GM12878 (cell line): ENCODE results near the gene FAM193B. TPM values are rescaled to one million over a fixed set of nuclear protein-coding genes. Genes with fewer than 3 reads are reported as not detected.

Experiments
- ATAC-seq: fragments of 200-7000 bp; cut with Tn5 transposase; 3 replicates; pipeline ENCODE4 v1.9.1; 2020; ENCODE audit warnings: mild to moderate bottlenecking, moderate library complexity
- BruUV-seq: library from RNA; stranded (reverse); fragments of 400-500 nt; replicated peaks from 2 replicates; lab custom pipeline; 2021; lab: Mats Ljungman, UMichigan
- CTCF ChIA-PET: fragments of 300-600 bp; sonication (Branson Sonifier 250); formaldehyde crosslinking; extraction: SDS; loops from one replicate; lab custom pipeline; 2021; ENCODE audit warnings: inconsistent platforms; lab: Yijun Ruan, JAX
- POLR2A ChIA-PET: fragments of 350-600 bp; formaldehyde crosslinking; extraction: SDS; loops from one replicate; lab custom pipeline; 2021; ENCODE audit warnings: inconsistent platforms; lab: Charles Lee
- RAD21 ChIA-PET: fragments of 300-600 bp; sonication (Branson Sonifier 250); formaldehyde crosslinking; loops from one replicate; lab custom pipeline; 2023; ENCODE audit warnings: antibody characterized with exemption; ENCODE audit not compliant: unreplicated experiment; lab: Charles Lee
- SMC1A ChIA-PET: fragments of 300-600 bp; sonication (Branson Sonifier 250); formaldehyde crosslinking; loops from one replicate; lab custom pipeline; 2023; ENCODE audit not compliant: unreplicated experiment, uncharacterized antibody; lab: Charles Lee
- DNase-seq: peaks from one replicate; pipeline ENCODE4 v3.0.0-alpha.2; 2011; ENCODE audit warnings: low read depth, low spot score
- FAIRE-seq: peaks from 3 replicates; lab custom pipeline; 2011; peaks lifted over from hg19 to GRCh38; lab: Jason Lieb, UNC
- H2AFZ ChIP-seq: 2 replicates; pipeline ENCODE4 v1.6.0; 2011; ENCODE audit warnings: low read depth, low read length, control low read depth; ENCODE audit not compliant: control insufficient read depth
- H3K27ac ChIP-seq: 2 replicates; pipeline ENCODE4 v1.5.1; 2011; ENCODE audit warnings: control low read depth; ENCODE audit not compliant: control insufficient read depth, insufficient read depth
- H3K27me3 ChIP-seq, 2 experiments: replicated peaks in 1 of 2; 2 replicates each; pipeline versions ENCODE4 v1.6.0 to v1.6.1; 2011; ENCODE audit warnings: low read length in 1 of 2; ENCODE audit not compliant: control insufficient read depth in 2 of 2, insufficient read depth in 2 of 2
- H3K36me3 ChIP-seq, 2 experiments: 2 replicates each; pipeline ENCODE4 v1.5.1; 2011; ENCODE audit warnings: low read length in 1 of 2; ENCODE audit not compliant: control insufficient read depth in 2 of 2, insufficient read depth in 2 of 2
- H3K4me1 ChIP-seq: 2 replicates; pipeline ENCODE4 v1.6.1; 2011; ENCODE audit warnings: mild to moderate bottlenecking, low read length, moderate library complexity, mixed read lengths; ENCODE audit not compliant: control insufficient read depth, insufficient read depth
- H3K4me2 ChIP-seq: 2 replicates; pipeline ENCODE4 v1.6.0; 2011; ENCODE audit warnings: control low read depth; ENCODE audit not compliant: control insufficient read depth, insufficient read depth
- H3K4me3 ChIP-seq: fragments of 200-600 bp; sonication (generic); 2 replicates; pipeline ENCODE4 v1.5.1; 2016
- H3K79me2 ChIP-seq: 2 replicates; pipeline ENCODE4 v1.6.0; 2011; ENCODE audit warnings: low read length; ENCODE audit not compliant: control insufficient read depth, insufficient read depth
- H3K9ac ChIP-seq: 2 replicates; pipeline ENCODE4 v1.8.0; 2011; ENCODE audit warnings: low read length, control low read depth, mixed read lengths; ENCODE audit not compliant: control insufficient read depth, insufficient read depth
- H3K9me3 ChIP-seq: replicated peaks from 3 replicates; pipeline ENCODE4 v1.5.1; 2011; ENCODE audit warnings: mild to moderate bottlenecking, low read length; ENCODE audit not compliant: control insufficient read depth, insufficient read depth
- H4K20me1 ChIP-seq: 2 replicates; pipeline ENCODE4 v1.6.0; 2011; ENCODE audit not compliant: control insufficient read depth, insufficient read depth
- ATF7 ChIP-seq: fragments of 450-650 bp; IDR thresholded peaks from 2 replicates; pipeline ENCODE4 v1.6.1; 2016; ENCODE audit warnings: low read depth, mild to moderate bottlenecking
- BCL11A ChIP-seq: IDR thresholded peaks from 2 replicates; pipeline ENCODE4 v1.6.1; 2011; ENCODE audit warnings: low read depth, low read length
- CREB1 ChIP-seq: IDR thresholded peaks from 2 replicates; pipeline ENCODE4 v1.6.1; 2012; ENCODE audit warnings: low read depth, mild to moderate bottlenecking, inconsistent platforms
- DPF2 ChIP-seq: fragments of 450-650 bp; IDR thresholded peaks from 2 replicates; pipeline ENCODE4 v1.6.1; 2017; ENCODE audit warnings: mild to moderate bottlenecking
- JUNB ChIP-seq: IDR thresholded peaks from 2 replicates; pipeline ENCODE4 v1.6.1; 2016; ENCODE audit warnings: antibody characterized with exemption, mild to moderate bottlenecking
- LARP7 ChIP-seq: fragments of 450-650 bp; IDR thresholded peaks from 2 replicates; pipeline ENCODE4 v1.6.1; 2017; ENCODE audit warnings: mild to moderate bottlenecking
- MEF2A ChIP-seq: IDR thresholded peaks from 2 replicates; pipeline ENCODE4 v1.6.1; 2011; ENCODE audit warnings: low read depth, mild to moderate bottlenecking, low read length, moderate library complexity; ENCODE audit not compliant: insufficient read depth
- NFXL1 ChIP-seq: fragments of 450-650 bp; IDR thresholded peaks from 2 replicates; pipeline ENCODE4 v1.6.1; 2017; ENCODE audit warnings: antibody characterized with exemption, mild to moderate bottlenecking, borderline replicate concordance
- PAX5 ChIP-seq: IDR thresholded peaks from 2 replicates; pipeline ENCODE4 v1.6.1; 2011; ENCODE audit warnings: low read depth, low read length, borderline replicate concordance
- RAD51 ChIP-seq: fragments of 450-650 bp; IDR thresholded peaks from 2 replicates; pipeline ENCODE4 v1.6.1; 2016; ENCODE audit warnings: moderate library complexity, mild to moderate bottlenecking, inconsistent platforms
- RB1 ChIP-seq: fragments of 450-650 bp; formaldehyde crosslinking; IDR thresholded peaks from 2 replicates; pipeline ENCODE4 v1.6.1; 2017; ENCODE audit warnings: mild to moderate bottlenecking, borderline replicate concordance
- SRF ChIP-seq, 2 experiments: IDR thresholded peaks; 2 replicates each; pipeline ENCODE4 v1.6.1; 2011; ENCODE audit warnings: low read depth in 2 of 2, low read length in 2 of 2, mild to moderate bottlenecking in 1 of 2, moderate library complexity in 1 of 2
- ZNF217 ChIP-seq: fragments of 450-650 bp; IDR thresholded peaks from 2 replicates; pipeline ENCODE4 v1.6.1; 2017; ENCODE audit warnings: antibody characterized with exemption, mild to moderate bottlenecking
- WGBS: methylation state at CpG from one replicate; pipeline ENCODE4 v1.1.6; 2016; ENCODE audit warnings: low lambda C conversion rate; ENCODE audit not compliant: insufficient replicate concordance, insufficient coverage; ENCODE audit errors: missing lambda C conversion rate; 5-methylcytosine and 5-hydroxymethylcytosine counted together
- in situ Hi-C: fragments of 300-500 bp; cut with MboI; formaldehyde crosslinking; loops from 9 replicates; pipeline ENCODE4 v1.14.3; 2018; ENCODE audit warnings: mixed read lengths
- intact Hi-C: fragments of 100-400 bp; cut with micrococcal nuclease; formaldehyde crosslinking; loops from one replicate; pipeline ENCODE4 v1.14.2; 2022; ENCODE audit not compliant: unreplicated experiment
- polyA plus RNA-seq, 11 experiments: library from polyadenylated mRNA; depleted of rRNA in 4 of 11; unstranded in 6 of 11; stranded (reverse) in 5 of 11; fragments of >200 nt; fragmentation: Nextera tagmentation in 4 of 11; fragmentation: Illumina TruSeq in 1 of 11; extraction: Ambion mirVana in 4 of 11; extraction: Trizol in 1 of 11; gene quantifications; 1 replicate in 1 of 11; 2 replicates in 10 of 11; pipeline versions ENCODE4 v1.2.1 to v1.2.3, GENCODE V29; 2011 to 2016; ENCODE audit warnings: inconsistent platforms in 2 of 11, missing spikeins in 2 of 11, low read depth in 1 of 11
- total RNA-seq, 4 experiments: library from RNA; depleted of rRNA in 3 of 4; stranded (reverse); fragments of >200 nt in 3 of 4; fragmentation: Illumina TruSeq in 1 of 4; extraction: Trizol in 1 of 4; gene quantifications; 2 replicates each; pipeline versions ENCODE4 v1.2.1 to v1.2.3, GENCODE V29; 2013 to 2021
- TF ChIP-seq, protein P1 (sequence below): fragments of 450-650 bp; formaldehyde crosslinking; IDR thresholded peaks from 2 replicates; pipeline ENCODE4 v1.5.0; 2022; ENCODE audit warnings: mild to moderate bottlenecking, missing genetic modification characterization
- TF ChIP-seq, protein P2 (sequence below): fragments of 450-650 bp; conservative IDR thresholded peaks from 2 replicates; pipeline ENCODE4 v1.6.1; 2017; ENCODE audit warnings: mild to moderate bottlenecking, moderate library complexity
- TF ChIP-seq, protein P3 (sequence below): fragments of 150-350 bp; IDR thresholded peaks from 2 replicates; pipeline ENCODE4 v1.6.1; 2016; ENCODE audit warnings: low read depth, low read length

Gene FAM193B
- total and polyA plus RNA-seq, 10 of the 15 experiments (the other 5 are each of a cell fraction or from before 2014, with no cell fraction given): 3.3 to 47.0 (median 25.1) TPM

DNA sequence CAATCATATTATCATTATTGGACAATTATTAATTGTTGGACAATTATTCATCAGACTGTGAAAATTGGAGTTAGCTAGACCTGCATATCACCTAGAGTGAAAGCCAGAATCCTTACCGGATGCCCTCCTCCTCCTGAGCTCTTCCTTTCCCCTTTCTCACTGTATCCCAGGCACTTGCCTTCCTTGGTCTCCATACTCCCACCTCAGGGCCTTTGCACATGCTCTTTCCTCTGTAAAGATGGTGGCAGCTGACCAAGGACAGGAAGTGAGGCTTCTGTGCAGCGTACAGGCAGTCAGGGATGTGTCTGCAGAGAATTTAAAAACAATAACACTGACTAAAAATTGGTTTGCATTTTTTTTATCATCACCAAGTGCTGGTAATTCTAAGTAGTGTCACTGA is 15.5 kb upstream of the FAM193B start:
- Histone ChIP-seq H3K9ac (no peak overlapping the region), H3K4me3 (no peak overlapping the region), H3K36me3 (no peaks in the 10 kb centered on the region), H4K20me1 (no peaks in the 10 kb centered on the region), H3K79me2 (no peaks in the 10 kb centered on the region), H2AFZ (no peak overlapping the region), H3K27me3 (no peaks in the 10 kb centered on the region), H3K9me3 (no peaks in the 10 kb centered on the region), H3K4me1 (no peaks in the 10 kb centered on the region), H3K27ac (no peak overlapping the region), H3K4me2 (no peak overlapping the region)
- WGBS: 52% methylated on average over 2 of the region's 2 CpGs
- DNase-seq (no peak), FAIRE-seq (no peak), ATAC-seq (no peak)
- no TSS peak for BruUV-seq
- no peak for TF ChIP-seq CREB1
- no peak for TF ChIP-seq PAX5
- no peak for TF ChIP-seq NFXL1
- no peak for TF ChIP-seq RB1
- TF ChIP-seq LARP7: no peak
- no peak for TF ChIP-seq ATF7
- TF ChIP-seq, protein P1, sequence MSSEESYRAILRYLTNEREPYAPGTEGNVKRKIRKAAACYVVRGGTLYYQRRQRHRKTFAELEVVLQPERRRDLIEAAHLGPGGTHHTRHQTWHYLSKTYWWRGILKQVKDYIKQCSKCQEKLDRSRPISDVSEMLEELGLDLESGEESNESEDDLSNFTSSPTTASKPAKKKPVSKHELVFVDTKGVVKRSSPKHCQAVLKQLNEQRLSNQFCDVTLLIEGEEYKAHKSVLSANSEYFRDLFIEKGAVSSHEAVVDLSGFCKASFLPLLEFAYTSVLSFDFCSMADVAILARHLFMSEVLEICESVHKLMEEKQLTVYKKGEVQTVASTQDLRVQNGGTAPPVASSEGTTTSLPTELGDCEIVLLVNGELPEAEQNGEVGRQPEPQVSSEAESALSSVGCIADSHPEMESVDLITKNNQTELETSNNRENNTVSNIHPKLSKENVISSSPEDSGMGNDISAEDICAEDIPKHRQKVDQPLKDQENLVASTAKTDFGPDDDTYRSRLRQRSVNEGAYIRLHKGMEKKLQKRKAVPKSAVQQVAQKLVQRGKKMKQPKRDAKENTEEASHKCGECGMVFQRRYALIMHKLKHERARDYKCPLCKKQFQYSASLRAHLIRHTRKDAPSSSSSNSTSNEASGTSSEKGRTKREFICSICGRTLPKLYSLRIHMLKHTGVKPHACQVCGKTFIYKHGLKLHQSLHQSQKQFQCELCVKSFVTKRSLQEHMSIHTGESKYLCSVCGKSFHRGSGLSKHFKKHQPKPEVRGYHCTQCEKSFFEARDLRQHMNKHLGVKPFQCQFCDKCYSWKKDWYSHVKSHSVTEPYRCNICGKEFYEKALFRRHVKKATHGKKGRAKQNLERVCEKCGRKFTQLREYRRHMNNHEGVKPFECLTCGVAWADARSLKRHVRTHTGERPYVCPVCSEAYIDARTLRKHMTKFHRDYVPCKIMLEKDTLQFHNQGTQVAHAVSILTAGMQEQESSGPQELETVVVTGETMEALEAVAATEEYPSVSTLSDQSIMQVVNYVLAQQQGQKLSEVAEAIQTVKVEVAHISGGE (CRISPR knock-in tag): no peak
- no peak for TF ChIP-seq BCL11A
- no peak for TF ChIP-seq DPF2
- TF ChIP-seq SRF (IDR thresholded peaks at IDR 0.05; ENCODE audit: low read depth in 2 of 2, low read length in 2 of 2): no peak
- no peak for TF ChIP-seq ZNF217
- no peak for TF ChIP-seq JUNB
- TF ChIP-seq, protein P2, sequence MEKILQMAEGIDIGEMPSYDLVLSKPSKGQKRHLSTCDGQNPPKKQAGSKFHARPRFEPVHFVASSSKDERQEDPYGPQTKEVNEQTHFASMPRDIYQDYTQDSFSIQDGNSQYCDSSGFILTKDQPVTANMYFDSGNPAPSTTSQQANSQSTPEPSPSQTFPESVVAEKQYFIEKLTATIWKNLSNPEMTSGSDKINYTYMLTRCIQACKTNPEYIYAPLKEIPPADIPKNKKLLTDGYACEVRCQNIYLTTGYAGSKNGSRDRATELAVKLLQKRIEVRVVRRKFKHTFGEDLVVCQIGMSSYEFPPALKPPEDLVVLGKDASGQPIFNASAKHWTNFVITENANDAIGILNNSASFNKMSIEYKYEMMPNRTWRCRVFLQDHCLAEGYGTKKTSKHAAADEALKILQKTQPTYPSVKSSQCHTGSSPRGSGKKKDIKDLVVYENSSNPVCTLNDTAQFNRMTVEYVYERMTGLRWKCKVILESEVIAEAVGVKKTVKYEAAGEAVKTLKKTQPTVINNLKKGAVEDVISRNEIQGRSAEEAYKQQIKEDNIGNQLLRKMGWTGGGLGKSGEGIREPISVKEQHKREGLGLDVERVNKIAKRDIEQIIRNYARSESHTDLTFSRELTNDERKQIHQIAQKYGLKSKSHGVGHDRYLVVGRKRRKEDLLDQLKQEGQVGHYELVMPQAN: no peak
- no peak for TF ChIP-seq RAD51
- TF ChIP-seq MEF2A: no peak
- TF ChIP-seq, protein P3, sequence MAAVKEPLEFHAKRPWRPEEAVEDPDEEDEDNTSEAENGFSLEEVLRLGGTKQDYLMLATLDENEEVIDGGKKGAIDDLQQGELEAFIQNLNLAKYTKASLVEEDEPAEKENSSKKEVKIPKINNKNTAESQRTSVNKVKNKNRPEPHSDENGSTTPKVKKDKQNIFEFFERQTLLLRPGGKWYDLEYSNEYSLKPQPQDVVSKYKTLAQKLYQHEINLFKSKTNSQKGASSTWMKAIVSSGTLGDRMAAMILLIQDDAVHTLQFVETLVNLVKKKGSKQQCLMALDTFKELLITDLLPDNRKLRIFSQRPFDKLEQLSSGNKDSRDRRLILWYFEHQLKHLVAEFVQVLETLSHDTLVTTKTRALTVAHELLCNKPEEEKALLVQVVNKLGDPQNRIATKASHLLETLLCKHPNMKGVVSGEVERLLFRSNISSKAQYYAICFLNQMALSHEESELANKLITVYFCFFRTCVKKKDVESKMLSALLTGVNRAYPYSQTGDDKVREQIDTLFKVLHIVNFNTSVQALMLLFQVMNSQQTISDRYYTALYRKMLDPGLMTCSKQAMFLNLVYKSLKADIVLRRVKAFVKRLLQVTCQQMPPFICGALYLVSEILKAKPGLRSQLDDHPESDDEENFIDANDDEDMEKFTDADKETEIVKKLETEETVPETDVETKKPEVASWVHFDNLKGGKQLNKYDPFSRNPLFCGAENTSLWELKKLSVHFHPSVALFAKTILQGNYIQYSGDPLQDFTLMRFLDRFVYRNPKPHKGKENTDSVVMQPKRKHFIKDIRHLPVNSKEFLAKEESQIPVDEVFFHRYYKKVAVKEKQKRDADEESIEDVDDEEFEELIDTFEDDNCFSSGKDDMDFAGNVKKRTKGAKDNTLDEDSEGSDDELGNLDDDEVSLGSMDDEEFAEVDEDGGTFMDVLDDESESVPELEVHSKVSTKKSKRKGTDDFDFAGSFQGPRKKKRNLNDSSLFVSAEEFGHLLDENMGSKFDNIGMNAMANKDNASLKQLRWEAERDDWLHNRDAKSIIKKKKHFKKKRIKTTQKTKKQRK: no peak
- ChIA-PET POLR2A (no interaction called here), CTCF (interaction anchor here (1.3 kb wide), 1 partner anchor 9 kb away, joined by 3 read pairs; no protein-coding TSS in a partner anchor), SMC1A (interaction anchor here (0.6 kb wide), 1 partner anchor 96 kb away, joined by 3 read pairs; no protein-coding TSS in a partner anchor), RAD21 (no interaction called here)
- intact Hi-C loops (no loop called here), in situ Hi-C loops (no loop called here)
